GM21360 (cell line): ENCODE results near the gene MGST3.
"Not testable (repeated sequence)": the region's sequence is repeated elsewhere in the genome, so short reads cannot be mapped to it uniquely, and the experiment has no call there.

ENCODE experiments used
- ATAC-seq: cut with Tn5 transposase; IDR thresholded peaks from one replicate; pipeline ENCODE4 v1.9.1; 2021; ENCODE audit warnings: mild to moderate bottlenecking, moderate library complexity; ENCODE audit not compliant: unreplicated experiment

The MGST3 gene

DNA sequence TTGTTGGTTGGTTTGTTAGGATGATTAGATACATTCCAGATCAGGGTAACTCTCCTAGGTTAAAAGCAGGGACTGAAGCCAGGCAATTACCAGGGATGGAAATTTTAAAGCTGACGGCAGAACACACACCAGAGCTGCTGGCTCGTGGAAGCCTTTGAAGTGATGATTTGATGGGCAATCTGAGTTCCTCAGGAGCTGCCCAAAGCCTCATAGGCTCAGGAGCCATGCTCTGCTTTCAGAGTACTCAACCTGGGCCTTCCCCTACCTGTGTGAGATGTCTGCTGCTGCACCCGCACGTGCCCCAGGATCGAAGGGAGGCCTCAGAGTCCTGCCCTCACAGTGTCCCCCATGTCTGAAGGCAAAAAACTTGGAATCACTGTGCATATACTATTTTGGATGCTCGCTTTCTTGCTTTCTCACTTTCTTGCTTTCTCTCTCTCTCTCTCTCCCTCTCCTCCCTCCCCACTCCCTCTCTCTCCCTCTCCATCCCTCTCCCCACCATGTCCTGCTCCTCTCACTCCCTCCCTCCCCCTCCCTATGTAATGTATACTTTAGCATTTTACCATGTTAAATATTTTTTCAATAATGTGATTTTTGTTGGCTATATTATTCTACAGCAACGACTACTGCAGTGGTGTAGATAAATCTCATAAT lies 18.0 kb downstream of the MGST3 start:
- ATAC-seq, result no peak

DNA sequence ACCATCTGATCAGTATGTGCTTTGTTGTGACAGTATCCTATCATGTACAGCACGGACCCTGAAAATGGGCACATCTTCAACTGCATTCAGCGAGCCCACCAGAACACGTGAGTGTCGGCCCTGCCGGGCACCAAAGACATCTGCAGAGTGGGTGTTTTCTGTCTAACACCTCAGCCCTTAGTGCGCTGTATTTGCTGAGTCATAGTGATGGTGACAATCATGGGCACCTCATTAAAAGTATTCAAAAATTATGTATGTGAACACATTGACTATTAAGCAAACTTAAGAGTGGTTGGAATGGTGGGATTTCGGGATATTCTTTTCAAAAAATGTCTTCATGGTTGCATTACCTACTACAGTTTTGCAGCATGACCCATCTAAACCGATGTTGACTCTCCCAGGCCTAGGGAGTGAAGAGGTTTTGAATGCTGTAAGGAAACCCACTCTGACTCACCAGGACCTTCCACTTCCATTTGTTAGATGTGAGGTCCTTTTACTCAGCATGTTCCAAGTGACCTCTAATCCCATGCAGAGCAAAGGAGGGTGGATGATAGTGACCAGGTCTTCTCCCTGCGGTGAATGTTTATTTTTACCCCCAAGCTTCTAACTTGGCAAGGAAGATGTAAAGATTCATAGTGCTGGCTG lies 20.1 kb downstream of the MGST3 start:
- ATAC-seq, result no peak

DNA sequence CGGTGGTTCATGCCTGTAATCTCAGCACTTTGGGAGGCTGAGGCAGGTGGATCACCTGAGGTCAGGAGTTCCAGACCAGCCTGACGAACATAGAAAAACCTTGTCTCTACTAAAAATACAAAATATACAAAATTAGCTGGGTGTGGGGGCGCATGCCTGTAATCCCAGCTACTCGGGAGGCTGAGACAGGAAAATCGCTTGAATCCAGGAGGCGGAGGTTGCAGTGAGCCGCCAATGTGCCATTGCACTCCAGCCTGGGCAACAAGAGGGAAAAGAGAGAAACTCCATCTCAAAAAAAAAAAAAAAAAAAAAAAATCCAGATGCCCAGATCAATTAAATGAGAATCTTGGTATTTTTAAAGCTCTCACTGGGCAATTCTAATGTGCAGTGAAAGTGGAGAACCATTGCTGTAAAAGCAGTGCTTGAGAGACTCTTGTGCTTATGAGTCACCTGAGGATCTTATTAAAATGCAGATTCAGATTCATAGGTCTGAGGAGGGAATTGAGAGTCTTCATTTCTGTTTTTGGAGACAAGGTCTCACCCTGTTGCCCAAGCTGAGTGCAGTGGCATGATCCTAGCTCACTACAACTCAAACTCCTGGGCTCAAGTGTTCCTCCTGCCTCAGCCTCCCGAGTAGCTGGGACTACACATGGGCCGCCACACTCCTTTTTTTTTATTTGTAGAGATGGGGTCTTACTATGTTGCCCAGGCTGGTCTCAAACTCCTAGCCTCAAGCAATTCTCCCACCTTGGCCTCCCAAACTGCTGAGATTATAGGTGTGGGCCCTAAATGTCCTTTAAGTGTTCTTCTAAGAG lies 27.9 kb downstream of the MGST3 start:
- not testable (repeated sequence) for ATAC-seq

DNA sequence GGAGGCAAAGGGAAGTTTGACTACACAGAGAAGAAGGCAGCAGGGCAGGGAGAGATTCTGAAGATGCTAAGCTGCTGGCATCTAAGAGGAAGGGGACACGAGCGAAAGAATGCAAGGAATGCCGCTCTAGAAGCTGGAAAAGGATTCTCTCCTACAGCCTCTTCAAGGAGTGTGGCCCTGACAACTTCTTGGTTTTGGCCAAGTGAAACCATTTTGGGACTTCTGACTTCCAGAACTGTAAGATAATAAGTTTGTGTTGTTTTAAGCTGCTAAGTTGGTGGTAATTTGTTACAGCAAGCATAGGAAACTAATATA lies 28.5 kb downstream of the MGST3 start:
- no peak for ATAC-seq

DNA sequence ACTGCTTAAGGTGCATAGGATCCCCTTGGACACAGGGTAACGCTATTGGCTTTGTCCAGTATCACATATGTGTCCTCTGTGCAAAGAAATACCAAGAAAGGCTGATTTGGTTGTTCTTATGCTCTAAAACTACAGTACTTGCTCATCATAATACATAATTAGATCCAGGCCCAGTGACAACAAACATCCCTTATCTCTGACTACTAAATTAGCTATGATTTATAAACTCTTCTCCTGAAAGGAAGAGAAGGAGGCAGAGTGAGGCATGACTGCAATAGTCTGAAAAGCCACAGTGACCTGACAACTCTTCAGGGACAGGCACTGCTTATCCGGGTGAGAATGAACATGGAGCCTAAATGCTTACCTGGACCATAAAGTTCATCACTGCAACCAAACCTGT lies 30.7 kb downstream of the MGST3 start:
- no peak for ATAC-seq

DNA sequence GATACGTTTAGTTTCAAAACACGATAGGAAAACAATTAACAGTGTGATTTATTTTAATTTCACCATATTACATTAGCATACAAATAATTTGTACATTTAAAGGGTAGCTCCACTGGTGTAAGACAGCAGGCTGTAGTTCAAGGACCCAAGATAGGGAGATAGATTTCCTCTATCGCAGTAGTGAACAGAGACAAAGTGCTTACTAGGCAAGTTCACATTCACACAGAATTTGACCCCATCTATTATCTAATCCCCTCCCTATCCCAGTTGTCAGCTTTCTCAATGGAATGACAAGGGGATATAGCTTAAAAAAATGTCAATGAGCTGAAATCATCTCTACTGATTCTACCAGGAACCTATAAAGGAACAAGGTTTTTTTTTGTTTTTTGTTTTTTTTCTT lies 31.2 kb downstream of the MGST3 start:
- no peak for ATAC-seq

DNA sequence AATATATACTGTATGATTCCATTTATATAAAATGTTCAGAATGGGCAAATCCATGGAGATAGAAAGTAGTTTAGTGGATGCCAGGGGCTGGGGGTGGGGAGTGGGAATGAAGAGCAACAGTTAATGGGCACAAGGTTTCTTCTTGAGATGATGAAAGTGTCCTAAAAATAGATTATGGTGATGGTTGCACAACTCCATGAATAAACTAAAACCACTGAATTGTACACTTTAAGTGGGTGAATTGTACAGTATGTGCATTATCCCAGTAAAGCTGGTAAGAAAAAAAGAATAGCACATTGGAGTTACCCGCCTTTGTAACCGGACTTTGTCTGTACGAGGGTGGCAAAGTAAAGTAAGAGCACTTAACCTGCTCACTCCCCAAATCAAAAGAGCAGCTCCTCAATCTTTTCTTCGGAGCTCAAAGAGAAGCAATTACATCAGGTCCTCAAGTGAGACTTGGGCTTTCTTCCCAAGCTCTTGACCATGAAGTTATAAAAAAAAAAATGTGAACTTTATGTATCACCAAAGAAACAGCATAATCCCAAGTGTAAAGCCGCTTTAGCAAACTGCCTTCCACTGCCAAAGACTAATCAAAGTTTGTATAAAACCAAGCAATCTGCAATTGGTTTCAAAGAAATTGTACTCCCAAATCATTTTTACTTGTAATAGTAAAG lies 35.3 kb downstream of the MGST3 start:
- no peak for ATAC-seq

DNA sequence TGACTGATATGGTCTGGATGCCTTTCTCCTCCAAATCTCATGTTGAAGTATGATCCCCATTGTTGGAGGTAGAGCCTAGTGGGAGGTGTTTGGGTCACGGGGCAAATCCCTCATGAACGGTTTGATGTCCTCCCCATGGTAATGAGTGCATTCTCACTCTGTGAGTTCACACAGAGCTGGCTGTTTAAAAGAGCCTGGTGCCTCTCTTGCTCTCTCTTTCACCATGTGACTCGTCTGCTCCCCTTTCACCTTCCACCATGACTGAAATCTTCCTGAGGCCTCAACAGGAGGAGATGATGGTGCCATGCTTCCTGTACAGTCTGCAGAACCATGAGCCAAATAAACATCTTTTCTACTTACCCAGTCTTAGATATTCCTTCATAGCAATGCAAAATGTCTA lies 37.1 kb downstream of the MGST3 start:
- ATAC-seq, result no peak

DNA sequence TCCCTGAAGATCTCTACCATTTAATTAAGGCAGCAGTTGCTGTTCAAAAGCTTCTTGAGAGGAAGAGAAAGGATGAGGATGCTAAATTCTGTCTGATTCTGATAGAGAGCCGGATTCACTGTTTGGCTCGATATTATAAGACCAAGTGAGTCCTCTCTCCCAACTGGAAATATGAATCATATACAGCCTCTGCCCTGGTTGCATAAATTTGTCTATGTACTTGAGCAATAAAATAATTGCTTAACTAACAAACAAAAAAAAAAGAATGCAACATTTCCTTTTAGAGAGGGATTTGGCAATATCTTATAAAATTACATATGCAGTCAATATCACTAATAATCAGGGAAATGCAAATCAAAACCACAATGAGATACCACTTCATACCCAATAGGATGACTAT lies 40.5 kb downstream of the MGST3 start:
- no peak for ATAC-seq

DNA sequence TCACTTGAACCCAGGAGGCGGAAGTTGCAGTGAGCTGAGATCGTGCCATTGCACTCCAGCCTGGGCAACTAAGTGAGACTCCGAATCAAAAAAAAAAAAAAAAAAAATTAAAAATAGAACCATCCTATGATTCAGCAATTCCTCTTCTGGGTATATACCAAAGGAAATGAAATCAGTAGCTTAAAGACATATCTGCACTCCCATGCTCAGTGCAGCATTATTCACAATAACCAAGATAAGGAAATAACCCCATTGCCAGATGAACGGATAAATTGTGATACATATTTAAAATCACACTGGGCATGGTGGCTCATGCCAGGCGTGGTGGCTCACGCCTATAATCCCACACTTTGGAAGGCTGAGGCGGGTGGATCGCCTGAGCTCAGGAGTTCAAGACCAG lies 43.6 kb downstream of the MGST3 start:
- no peak for ATAC-seq

DNA sequence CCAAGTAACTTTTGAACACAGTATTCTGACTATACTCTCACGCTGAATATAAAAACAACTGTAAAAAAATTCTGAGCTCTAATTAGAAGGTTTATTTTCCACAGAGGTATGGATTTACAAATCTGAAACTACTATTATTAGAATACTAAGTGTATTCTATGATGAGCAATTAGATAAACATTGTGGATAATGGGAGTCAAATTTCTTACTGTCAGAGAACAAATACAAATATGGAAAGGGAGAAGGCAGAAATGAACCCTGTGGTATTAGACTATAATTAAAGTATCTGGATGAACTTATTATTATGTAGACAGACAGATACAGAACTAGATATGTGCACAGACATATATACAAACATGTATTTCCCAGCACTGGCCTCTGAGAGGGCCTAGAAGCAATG lies 44.8 kb downstream of the MGST3 start:
- no peak for ATAC-seq

DNA sequence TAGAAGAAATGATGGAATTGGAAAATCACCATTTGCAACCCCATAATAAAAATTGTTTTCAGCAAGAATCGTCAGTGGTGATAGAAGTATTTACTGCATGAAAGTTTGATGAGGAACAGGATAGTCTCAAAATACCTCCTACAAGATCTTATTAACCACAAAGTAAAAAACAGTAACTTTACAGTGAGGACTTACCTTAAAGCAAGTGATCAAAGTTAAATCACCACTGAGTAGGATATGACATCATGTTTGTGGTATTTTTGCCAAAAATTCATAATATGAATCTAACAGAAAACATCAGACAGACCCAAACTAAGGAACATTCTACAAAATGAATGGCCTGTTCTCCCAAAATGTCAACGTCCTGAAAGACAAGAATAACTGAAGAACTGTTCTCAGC lies 47.5 kb downstream of the MGST3 start:
- ATAC-seq, result no peak

DNA sequence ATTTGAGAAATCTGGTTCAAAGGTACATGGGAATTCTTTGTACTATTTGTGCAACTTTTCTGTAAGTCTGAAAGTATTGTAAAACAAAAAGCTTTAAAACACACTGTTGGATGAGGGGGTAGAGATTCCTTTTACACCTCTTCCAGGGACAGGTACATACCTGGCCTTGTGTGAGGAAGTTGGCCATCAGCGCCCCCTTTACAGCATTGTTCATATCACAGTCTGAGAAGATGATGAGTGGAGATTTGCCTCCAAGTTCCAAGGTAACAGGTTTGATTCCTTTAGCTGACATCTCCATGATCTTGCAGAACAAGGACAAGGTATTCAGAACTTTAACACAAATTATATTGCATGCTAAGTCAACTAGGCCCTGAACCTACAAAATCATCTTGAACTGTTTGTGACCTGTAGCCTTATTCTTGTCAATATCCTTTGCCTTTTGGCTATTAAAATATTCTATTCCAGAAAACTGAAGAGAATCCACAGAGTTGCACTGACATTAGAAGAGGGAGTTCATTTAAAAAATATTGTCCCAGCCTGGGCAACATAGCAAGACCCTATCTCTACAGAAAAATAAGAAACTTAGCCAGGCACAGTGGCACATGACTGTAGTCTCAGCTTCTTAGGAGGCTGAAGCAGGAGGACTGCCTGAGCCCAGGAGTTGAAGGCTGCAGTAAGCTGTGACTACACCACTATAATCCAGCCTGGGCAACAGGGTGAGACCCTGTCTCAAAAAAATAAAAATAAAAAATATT lies 48.4 kb downstream of the MGST3 start:
- ATAC-seq, result no peak

DNA sequence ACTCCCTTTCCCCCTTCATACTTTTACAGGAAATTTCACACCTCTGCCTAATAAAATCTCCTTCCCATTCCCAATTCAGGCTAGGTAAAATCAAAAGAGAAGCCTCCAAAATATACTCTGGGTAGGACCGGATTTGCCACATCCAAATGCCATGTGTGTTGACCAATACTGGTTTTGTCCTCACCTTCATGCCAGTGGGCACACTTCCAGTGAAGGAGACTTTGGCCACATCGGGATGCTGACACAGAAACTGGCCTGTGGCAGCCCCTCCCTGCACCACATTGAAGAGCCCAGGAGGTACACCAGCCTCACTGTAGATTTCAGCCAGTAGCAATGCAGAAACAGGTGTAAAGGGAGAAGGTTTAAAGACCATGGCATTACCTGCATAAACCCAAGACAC lies 49.3 kb downstream of the MGST3 start:
- no peak for ATAC-seq

DNA sequence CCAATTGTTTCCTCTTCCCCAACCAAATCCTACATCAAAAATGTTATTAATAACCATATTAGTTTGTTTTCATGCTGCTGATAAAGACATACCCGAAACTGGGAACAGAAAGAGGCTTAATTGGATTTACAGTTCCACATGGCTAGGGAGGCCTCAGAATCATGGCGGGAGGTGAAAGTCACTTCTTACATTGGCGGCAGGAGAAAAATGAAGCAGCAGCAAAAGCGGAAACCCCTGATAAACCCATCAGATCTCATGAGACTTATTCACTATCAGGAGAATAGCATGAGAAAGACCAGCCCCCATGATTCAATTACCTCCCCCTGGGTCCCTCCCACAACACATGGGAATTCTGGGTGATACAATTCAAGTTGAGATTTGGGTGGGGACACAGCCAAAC lies 49.7 kb downstream of the MGST3 start:
- not testable (repeated sequence) for ATAC-seq

DNA sequence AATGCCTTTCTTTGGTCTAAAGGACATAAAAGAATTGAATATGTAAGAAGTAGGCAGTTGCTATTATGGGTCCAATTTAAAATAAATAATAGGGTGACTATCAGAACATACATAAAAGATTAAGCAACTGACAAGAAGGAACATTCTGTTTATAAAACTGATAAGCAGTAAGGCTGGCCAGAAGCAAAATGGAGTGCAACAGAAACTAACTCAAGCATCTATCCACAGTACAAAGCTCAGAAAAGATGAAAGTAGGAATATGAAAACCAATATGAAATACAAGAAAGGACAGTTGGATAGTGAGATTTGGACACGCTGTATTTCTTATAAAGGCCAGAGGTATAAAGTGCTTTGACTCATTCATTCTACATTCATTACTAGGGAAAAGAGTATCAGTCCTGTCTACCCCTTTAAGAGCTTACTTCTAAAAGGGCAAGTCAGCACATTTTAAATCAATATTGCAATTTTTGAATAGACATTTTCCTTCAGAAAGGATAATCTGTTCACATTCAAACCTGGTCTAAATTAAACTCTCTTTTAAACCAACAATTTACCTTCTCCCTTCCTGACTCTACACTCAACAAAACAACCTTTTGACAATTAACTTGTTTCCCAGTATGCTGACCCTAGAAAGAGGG lies 52.9 kb downstream of the MGST3 start:
- ATAC-seq, result no peak

DNA sequence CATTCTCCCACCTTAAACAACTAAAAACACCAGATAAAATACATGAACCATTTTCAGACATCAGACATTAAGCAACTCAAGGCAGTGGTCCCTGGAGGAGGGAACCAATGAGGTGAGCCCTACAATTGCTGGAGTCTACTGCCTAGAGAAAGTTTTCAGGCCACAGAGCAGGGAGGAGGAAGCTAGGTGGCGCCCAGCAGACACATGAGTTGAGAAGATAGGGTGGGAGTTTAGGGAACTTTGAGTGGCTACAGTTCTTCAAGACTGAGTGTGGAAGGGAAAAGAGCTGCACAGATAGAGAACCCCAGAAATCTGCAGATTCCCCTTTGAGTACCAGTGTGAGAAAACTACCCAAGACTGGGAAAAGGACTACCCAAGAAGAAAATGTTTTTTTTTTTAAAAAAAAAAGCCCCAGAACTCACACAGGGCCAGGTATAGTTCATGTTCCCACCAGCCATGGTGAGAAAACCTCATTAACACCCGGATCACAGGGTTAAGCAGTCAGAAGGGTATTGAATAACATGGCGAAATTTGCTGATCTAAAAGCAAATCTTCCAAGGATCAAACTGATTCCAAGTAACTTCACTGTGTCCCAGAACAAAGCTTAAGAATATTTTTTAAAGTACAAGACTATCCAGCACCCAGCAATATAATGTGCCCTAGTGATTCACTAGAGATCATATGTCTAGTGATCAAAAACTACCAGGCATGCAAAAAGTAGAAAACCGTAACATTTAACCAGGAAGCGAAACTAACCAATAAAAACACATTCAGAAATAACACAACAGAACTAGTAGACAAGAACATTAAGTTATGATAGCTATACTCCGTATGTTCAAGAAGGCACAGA lies 55.3 kb downstream of the MGST3 start:
- ATAC-seq, result peak; percentile 83

DNA sequence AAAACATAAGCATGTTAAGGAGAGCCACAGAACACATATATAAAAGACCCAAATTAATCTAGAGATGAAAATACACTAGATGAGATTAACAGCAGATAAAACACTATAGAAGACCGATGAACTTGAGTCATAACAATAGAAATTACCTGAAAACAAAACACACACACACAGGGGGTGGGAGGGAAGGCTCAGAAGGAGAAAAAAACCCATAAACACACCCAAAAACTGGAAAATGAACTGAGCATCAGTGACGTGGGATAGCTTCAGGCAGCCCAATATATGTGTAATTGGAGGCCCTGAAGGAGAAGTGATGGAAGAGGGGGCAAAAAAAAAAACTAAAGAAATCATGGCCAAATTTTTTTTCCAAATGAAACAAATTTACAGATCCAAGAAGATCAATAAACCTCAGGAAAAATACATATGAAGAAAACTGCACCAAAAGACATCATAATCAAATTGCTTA lies 56.0 kb downstream of the MGST3 start:
- peak; percentile 52 for ATAC-seq

DNA sequence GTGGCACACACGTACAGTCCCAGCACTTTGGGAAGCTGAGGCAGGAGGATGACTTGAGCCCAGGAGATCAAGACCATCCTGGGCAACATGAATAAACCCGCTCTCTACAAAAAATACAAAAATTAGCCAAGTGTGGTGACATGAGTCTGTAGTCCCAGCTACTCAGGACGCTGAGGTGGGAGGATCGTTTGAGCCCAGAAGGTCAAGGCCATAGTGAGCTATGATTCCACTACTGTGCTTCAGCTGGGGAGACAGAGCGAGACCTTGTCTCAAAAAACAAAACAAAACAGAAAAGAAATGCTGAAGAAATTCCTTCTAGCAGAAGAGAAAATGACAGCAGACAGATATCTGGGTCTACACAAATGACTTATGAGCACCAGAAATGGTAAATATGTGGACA lies 57.0 kb downstream of the MGST3 start:
- ATAC-seq, result no peak

DNA sequence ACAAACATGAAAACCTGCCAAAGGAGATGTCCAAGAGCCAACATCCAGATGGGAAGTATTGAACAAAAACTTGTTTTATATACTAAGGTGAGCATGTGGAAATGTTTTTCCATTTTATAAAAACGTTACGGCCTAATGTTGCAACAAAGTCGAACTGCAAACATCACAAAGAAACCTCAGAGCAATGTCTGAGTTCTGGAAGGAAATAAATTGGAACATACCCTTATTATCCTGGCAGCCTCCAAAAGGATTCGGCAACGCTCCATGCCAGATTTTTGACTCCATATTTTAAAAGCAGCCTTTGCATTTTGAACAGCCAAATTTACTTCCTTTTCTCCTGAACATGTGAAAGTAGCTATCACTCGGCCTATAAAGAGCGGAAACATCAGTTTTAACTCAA lies 64.0 kb downstream of the MGST3 start:
- ATAC-seq, result no peak
